H9 (cell line): ENCODE measurements around the gene FMN1. TPM values are rescaled to one million over a fixed set of nuclear protein-coding genes. Genes with fewer than 3 reads are reported as not detected.

Experiments used
- DNase-seq: peaks from one replicate; pipeline ENCODE4 v3.0.0-alpha.2; 2017
- H2AFZ ChIP-seq: one replicate; pipeline ENCODE4 v1.6.1; 2013; ENCODE audit warnings: mild to moderate bottlenecking, low read length, control low read depth, moderate library complexity
- H2AK5ac ChIP-seq: 2 replicates; pipeline ENCODE4 v1.6.1; 2013; ENCODE audit warnings: low read length, control low read depth, mixed read lengths; ENCODE audit not compliant: insufficient read length
- H2BK120ac ChIP-seq: one replicate; pipeline ENCODE4 v1.6.1; 2013; ENCODE audit warnings: low read depth, mild to moderate bottlenecking, low read length, control low read depth, inconsistent platforms; ENCODE audit not compliant: poor library complexity, severe bottlenecking
- H2BK12ac ChIP-seq: 2 replicates; pipeline ENCODE4 v1.6.1; 2013; ENCODE audit warnings: low read length, control low read depth, mixed read lengths, low read depth; ENCODE audit not compliant: insufficient read length
- H2BK15ac ChIP-seq: 2 replicates; pipeline ENCODE4 v1.6.1; 2013; ENCODE audit warnings: low read depth, low read length, control low read depth
- H2BK20ac ChIP-seq: one replicate; pipeline ENCODE4 v1.6.1; 2013; ENCODE audit warnings: low read depth, mild to moderate bottlenecking, low read length, control low read depth, inconsistent platforms; ENCODE audit not compliant: poor library complexity, severe bottlenecking
- H2BK5ac ChIP-seq: 2 replicates; pipeline ENCODE4 v1.6.1; 2013; ENCODE audit warnings: low read length, control low read depth, mixed read lengths; ENCODE audit not compliant: insufficient read length
- H3K14ac ChIP-seq: 2 replicates; pipeline ENCODE4 v1.6.1; 2013; ENCODE audit warnings: low read length, control low read depth; ENCODE audit not compliant: insufficient read depth
- H3K18ac ChIP-seq: 2 replicates; pipeline ENCODE4 v1.6.1; 2013; ENCODE audit warnings: low read depth, mild to moderate bottlenecking, mixed read lengths, low read length, control low read depth; ENCODE audit not compliant: insufficient read length
- H3K23ac ChIP-seq: 2 replicates; pipeline ENCODE4 v1.6.1; 2013; ENCODE audit warnings: low read length, control low read depth, mixed read lengths, low read depth; ENCODE audit not compliant: insufficient read length
- H3K23me2 ChIP-seq: 2 replicates; pipeline ENCODE4 v1.6.1; 2013; ENCODE audit warnings: low read depth, mild to moderate bottlenecking, mixed read lengths, low read length, control low read depth; ENCODE audit not compliant: insufficient read length, poor library complexity, severe bottlenecking
- H3K27ac ChIP-seq: 2 replicates; pipeline ENCODE4 v1.5.1; 2013; ENCODE audit warnings: low read length, control low read depth, mixed read lengths, low read depth; ENCODE audit not compliant: insufficient read length
- H3K27me3 ChIP-seq: 2 replicates; pipeline ENCODE4 v1.6.1; 2013; ENCODE audit warnings: low read length, control low read depth, inconsistent platforms; ENCODE audit not compliant: insufficient read depth
- H3K4ac ChIP-seq: 2 replicates; pipeline ENCODE4 v1.6.1; 2013; ENCODE audit warnings: low read depth, mild to moderate bottlenecking, control low read depth, inconsistent platforms, low read length, moderate library complexity
- H3K4me1 ChIP-seq: 2 replicates; pipeline ENCODE4 v1.6.1; 2013; ENCODE audit warnings: low read length, control low read depth, inconsistent platforms; ENCODE audit not compliant: insufficient read depth
- H3K4me2 ChIP-seq: 2 replicates; pipeline ENCODE4 v1.6.1; 2013; ENCODE audit warnings: low read length, control low read depth, mixed read lengths; ENCODE audit not compliant: insufficient read length, insufficient read depth
- H3K56ac ChIP-seq: 2 replicates; pipeline ENCODE4 v1.6.1; 2013; ENCODE audit warnings: low read depth, mild to moderate bottlenecking, mixed read lengths, low read length, control low read depth; ENCODE audit not compliant: insufficient read length
- H3K79me1 ChIP-seq: 2 replicates; pipeline ENCODE4 v1.6.1; 2013; ENCODE audit warnings: low read depth, mild to moderate bottlenecking, moderate library complexity, low read length, control low read depth, inconsistent platforms; ENCODE audit not compliant: insufficient read depth, poor library complexity, severe bottlenecking
- H3K79me2 ChIP-seq: 2 replicates; pipeline ENCODE4 v1.6.1; 2013; ENCODE audit warnings: low read length, control low read depth, inconsistent platforms; ENCODE audit not compliant: insufficient read depth
- H3K9ac ChIP-seq: 2 replicates; pipeline ENCODE4 v1.6.1; 2013; ENCODE audit warnings: low read length, control low read depth, mixed read lengths; ENCODE audit not compliant: insufficient read length; ENCODE audit errors: extremely low read depth
- H3K9me3 ChIP-seq: one replicate; pipeline ENCODE4 v1.6.1; 2013; ENCODE audit warnings: low read depth, low read length, inconsistent platforms; ENCODE audit not compliant: control insufficient read depth
- H3T11ph ChIP-seq: one replicate; pipeline ENCODE4 v1.6.1; 2013; ENCODE audit warnings: mild to moderate bottlenecking, low read length, control low read depth, inconsistent platforms
- H4K20me1 ChIP-seq: one replicate; pipeline ENCODE4 v1.6.1; 2013; ENCODE audit not compliant: control insufficient read depth, insufficient read length, insufficient read depth
- H4K5ac ChIP-seq: 2 replicates; pipeline ENCODE4 v1.6.1; 2013; ENCODE audit warnings: low read depth, mild to moderate bottlenecking, mixed read lengths, low read length, control low read depth; ENCODE audit not compliant: insufficient read length
- H4K8ac ChIP-seq: replicated peaks from 2 replicates; pipeline ENCODE4 v1.6.1; 2013; ENCODE audit warnings: low read length, control low read depth, mixed read lengths, low read depth; ENCODE audit not compliant: insufficient read length
- H4K91ac ChIP-seq: 2 replicates; pipeline ENCODE4 v1.6.1; 2013; ENCODE audit warnings: low read depth, mild to moderate bottlenecking, moderate library complexity, mixed read lengths, low read length, control low read depth; ENCODE audit not compliant: insufficient read length
- H3K27ac Mint-ChIP-seq, 3 experiments: 2 replicates in 2 of 3; 3 replicates in 1 of 3; pipeline ENCODE4 v1.8.0; 2020 to 2021; ENCODE audit warnings: mixed read lengths in 3 of 3, mild to moderate bottlenecking in 1 of 3, moderate library complexity in 1 of 3
- H3K27me3 Mint-ChIP-seq: 2 replicates; pipeline ENCODE4 v1.8.0; 2021; ENCODE audit warnings: low read depth, mild to moderate bottlenecking, moderate library complexity, mixed read lengths
- H3K36me3 Mint-ChIP-seq, 3 experiments: 2 replicates in 2 of 3; 3 replicates in 1 of 3; pipeline ENCODE4 v1.8.0; 2020 to 2021; ENCODE audit warnings: low read depth in 3 of 3, mixed read lengths in 3 of 3; ENCODE audit not compliant: insufficient read depth in 1 of 3
- H3K4me1 Mint-ChIP-seq, 2 experiments: 2 replicates each; pipeline ENCODE4 v1.8.0; 2020; ENCODE audit warnings: mixed read lengths in 2 of 2
- H3K4me3 Mint-ChIP-seq, 2 experiments: 2 replicates in 1 of 2; 3 replicates in 1 of 2; pipeline ENCODE4 v1.8.0; 2020 to 2021; ENCODE audit warnings: mild to moderate bottlenecking in 2 of 2, mixed read lengths in 2 of 2, moderate library complexity in 1 of 2
- H3K9me3 Mint-ChIP-seq, 2 experiments: 2 replicates in 1 of 2; 3 replicates in 1 of 2; pipeline ENCODE4 v1.8.0; 2020; ENCODE audit warnings: mild to moderate bottlenecking in 2 of 2, mixed read lengths in 2 of 2, moderate library complexity in 1 of 2
- CTCF ChIP-seq: fragments of 200-600 bp; sonication (generic); conservative IDR thresholded peaks from 3 replicates; pipeline ENCODE4 v1.8.0; 2021; ENCODE audit warnings: antibody characterized with exemption, mild to moderate bottlenecking
- WGBS: extraction: QIAGEN DNeasy Blood & Tissue Kit; methylation state at CpG from one replicate; pipeline ENCODE4 v1.1.7; 2013; ENCODE audit warnings: missing lambda C conversion rate, low lambda C conversion rate, mixed read lengths; ENCODE audit not compliant: insufficient read length; ENCODE audit errors: extremely low coverage; 5-methylcytosine and 5-hydroxymethylcytosine counted together
- total RNA-seq: library from RNA; stranded (reverse); gene quantifications from 2 replicates; pipeline ENCODE4 v1.2.1, GENCODE V29; 2021

Gene FMN1
- total RNA-seq, 1 experiment from 2014 or later, result 1.9 TPM

GRCh38 chr15:33124811-33125210 lies 69.7 kb downstream of the FMN1 start:
- no peak overlapping the region for H3K9ac ChIP-seq
- H3T11ph ChIP-seq, result no peak overlapping the region
- no peaks in the 10 kb centered on the region for H3K23me2 ChIP-seq
- H2AK5ac ChIP-seq, result no peak overlapping the region
- H3K79me2 ChIP-seq, result no peaks in the 10 kb centered on the region
- Mint-ChIP-seq H3K27ac (no peak overlapping the region), H3K27me3 (no peaks in the 10 kb centered on the region), H3K4me1 (peaks cover 12 to 13% of the 10 kb centered on the region in 2 experiments), H3K36me3 (peaks cover 0 to 8% (median 7%) of the 10 kb centered on the region in 3 experiments; a peak in 3 of 7 replicates), H3K4me3 (no peak overlapping the region), H3K9me3 (no peaks in the 10 kb centered on the region; a peak in 1 of 5 replicates)
- no peak overlapping the region for H3K18ac ChIP-seq
- no peak overlapping the region for H3K56ac ChIP-seq
- no peaks in the 10 kb centered on the region for H4K20me1 ChIP-seq
- no peak overlapping the region for H2BK20ac ChIP-seq
- DNase-seq, result no peak
- H3K4me2 ChIP-seq, result no peak overlapping the region
- H3K27ac ChIP-seq, result no peak overlapping the region
- H3K23ac ChIP-seq, result no peak overlapping the region
- H3K14ac ChIP-seq, result no peak overlapping the region
- H3K27me3 ChIP-seq, result no peaks in the 10 kb centered on the region
- no peak overlapping the region for H3K4ac ChIP-seq
- H2BK15ac ChIP-seq, result no peak overlapping the region
- H2BK12ac ChIP-seq, result no peak overlapping the region
- H4K5ac ChIP-seq, result no peak overlapping the region
- TF ChIP-seq CTCF, result no peak
- no peak overlapping the region for H2BK5ac ChIP-seq
- H3K4me1 ChIP-seq, result no peaks in the 10 kb centered on the region; the same call in 1 of the 2 replicates
- no CpG with 5 or more reads among the region's 4 CpGs for WGBS
- no peak overlapping the region for H2AFZ ChIP-seq
- H4K91ac ChIP-seq, result no peak overlapping the region
- no peak overlapping the region for H2BK120ac ChIP-seq
- H3K79me1 ChIP-seq, result no peaks in the 10 kb centered on the region
- H3K9me3 ChIP-seq, result no peaks in the 10 kb centered on the region
- H4K8ac ChIP-seq, result no peak overlapping the region
